ENCODE measurements around the gene RGS6. TPM values are rescaled to one million over a fixed set of nuclear protein-coding genes. Genes with fewer than 3 reads are reported as not detected.

Gene RGS6
- polyA plus RNA-seq, 3 donors, result not detected

GRCh38 chr14:72485695-72486094 is 553.5 kb downstream of the RGS6 start:
- intact Hi-C loops (cut with micrococcal nuclease), result no loop called here
- no peaks in the 10 kb centered on the region for H3K4me1 ChIP-seq (ENCODE audit: control insufficient read depth in 1 of 2, insufficient read depth in 2 of 2, low read length in 2 of 2)
- no peak overlapping the region for H3K4me3 ChIP-seq (replicated peaks in 1 of 3; ENCODE audit: low read depth in 2 of 3, low read length in 3 of 3)
- H3K9ac ChIP-seq (ENCODE audit: insufficient read depth, low read length, poor library complexity, severe bottlenecking), result no peak overlapping the region
- H4K20me1 ChIP-seq (ENCODE audit: insufficient read depth, low read length), result no peaks in the 10 kb centered on the region
- Mint-ChIP-seq H3K27ac (no peak overlapping the region), H3K4me3 (no peak overlapping the region), H3K4me1 (peaks cover 7% of the 10 kb centered on the region), H3K9me3 (peaks cover 11 to 25% (median 18%) of the 10 kb centered on the region in 7 donors), H3K36me3 (no peaks in the 10 kb centered on the region), H3K27me3 (ENCODE audit: low read depth in 3 of 3) (peaks cover 0 to 5% (median 0%) of the 10 kb centered on the region in 3 donors)
- peaks cover 12 to 26% of the 10 kb centered on the region in 2 donors for H3K9me3 ChIP-seq (replicated peaks in 1 of 2; ENCODE audit: control insufficient read depth in 1 of 2, insufficient read depth in 1 of 2, low read length in 2 of 2)
- WGBS (ENCODE audit: insufficient coverage), result no CpG with 5 or more reads among the region's 1 CpG
- H3K27me3 ChIP-seq (ENCODE audit: control insufficient read depth in 2 of 2, insufficient read depth in 2 of 2, low read length in 2 of 2), result no peaks in the 10 kb centered on the region
- no peaks in the 10 kb centered on the region for H3K79me2 ChIP-seq (ENCODE audit: insufficient read depth, low read length)
- H3K36me3 ChIP-seq (replicated peaks in 1 of 2; ENCODE audit: control insufficient read depth in 1 of 2, insufficient read depth in 2 of 2, low read length in 2 of 2), result no peaks in the 10 kb centered on the region
- TF ChIP-seq, protein P1, sequence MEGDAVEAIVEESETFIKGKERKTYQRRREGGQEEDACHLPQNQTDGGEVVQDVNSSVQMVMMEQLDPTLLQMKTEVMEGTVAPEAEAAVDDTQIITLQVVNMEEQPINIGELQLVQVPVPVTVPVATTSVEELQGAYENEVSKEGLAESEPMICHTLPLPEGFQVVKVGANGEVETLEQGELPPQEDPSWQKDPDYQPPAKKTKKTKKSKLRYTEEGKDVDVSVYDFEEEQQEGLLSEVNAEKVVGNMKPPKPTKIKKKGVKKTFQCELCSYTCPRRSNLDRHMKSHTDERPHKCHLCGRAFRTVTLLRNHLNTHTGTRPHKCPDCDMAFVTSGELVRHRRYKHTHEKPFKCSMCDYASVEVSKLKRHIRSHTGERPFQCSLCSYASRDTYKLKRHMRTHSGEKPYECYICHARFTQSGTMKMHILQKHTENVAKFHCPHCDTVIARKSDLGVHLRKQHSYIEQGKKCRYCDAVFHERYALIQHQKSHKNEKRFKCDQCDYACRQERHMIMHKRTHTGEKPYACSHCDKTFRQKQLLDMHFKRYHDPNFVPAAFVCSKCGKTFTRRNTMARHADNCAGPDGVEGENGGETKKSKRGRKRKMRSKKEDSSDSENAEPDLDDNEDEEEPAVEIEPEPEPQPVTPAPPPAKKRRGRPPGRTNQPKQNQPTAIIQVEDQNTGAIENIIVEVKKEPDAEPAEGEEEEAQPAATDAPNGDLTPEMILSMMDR (IDR thresholded peaks at IDR 0.05), result no peak
- no peak overlapping the region for H2AFZ ChIP-seq (ENCODE audit: insufficient read depth, low read depth, low read length, poor library complexity, severe bottlenecking)
- no peak overlapping the region for H3K4me2 ChIP-seq (replicated peaks; ENCODE audit: extremely low read depth, low read length, poor library complexity, severe bottlenecking)
- no peak overlapping the region for H3K27ac ChIP-seq (ENCODE audit: low read depth in 1 of 2, low read length in 2 of 2)
- no peak for DNase-seq

DNA sequence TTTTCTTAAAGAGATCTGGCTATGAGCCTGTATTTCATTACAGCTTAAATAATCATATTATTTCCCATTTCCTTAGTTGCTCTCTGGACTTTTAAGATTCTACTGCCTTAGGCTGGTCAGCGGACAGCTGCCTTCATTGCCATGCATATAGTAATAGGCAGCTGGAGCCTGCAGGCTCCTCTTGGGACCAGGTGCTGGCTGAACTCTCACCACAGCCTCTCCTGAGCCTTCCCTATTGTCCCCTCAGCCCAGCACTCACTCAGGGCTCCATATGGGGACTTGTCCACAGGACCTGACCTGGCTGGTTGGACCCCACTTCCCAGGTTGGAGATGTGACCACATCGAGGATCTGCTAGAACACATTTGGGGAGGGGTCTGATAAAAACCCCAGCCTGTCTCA is 556.3 kb downstream of the RGS6 start:
- 100% methylated on average over 1 of the region's 2 CpGs for WGBS (ENCODE audit: insufficient coverage)
- H3K27ac ChIP-seq (ENCODE audit: low read depth in 1 of 2, low read length in 2 of 2), result no peak overlapping the region

More for the DNA sequence above, 556.3 kb downstream of the RGS6 start:
- Histone ChIP-seq H3K4me1 (ENCODE audit: control insufficient read depth in 1 of 2, insufficient read depth in 2 of 2, low read length in 2 of 2) (no peaks in the 10 kb centered on the region), H3K4me2 (replicated peaks; ENCODE audit: extremely low read depth, low read length, poor library complexity, severe bottlenecking) (no peak overlapping the region), H3K9me3 (replicated peaks in 1 of 2; ENCODE audit: control insufficient read depth in 1 of 2, insufficient read depth in 1 of 2, low read length in 2 of 2) (peaks cover 12 to 25% of the 10 kb centered on the region in 2 donors), H3K4me3 (replicated peaks in 1 of 3; ENCODE audit: low read depth in 2 of 3, low read length in 3 of 3) (no peak overlapping the region), H3K9ac (ENCODE audit: insufficient read depth, low read length, poor library complexity, severe bottlenecking) (no peak overlapping the region), H3K36me3 (replicated peaks in 1 of 2; ENCODE audit: control insufficient read depth in 1 of 2, insufficient read depth in 2 of 2, low read length in 2 of 2) (no peaks in the 10 kb centered on the region), H3K27me3 (ENCODE audit: control insufficient read depth in 2 of 2, insufficient read depth in 2 of 2, low read length in 2 of 2) (no peaks in the 10 kb centered on the region), H4K20me1 (ENCODE audit: insufficient read depth, low read length) (no peaks in the 10 kb centered on the region), H3K79me2 (ENCODE audit: insufficient read depth, low read length) (no peaks in the 10 kb centered on the region), H2AFZ (ENCODE audit: insufficient read depth, low read depth, low read length, poor library complexity, severe bottlenecking) (no peak overlapping the region)
- no peak overlapping the region for H3K4me3 Mint-ChIP-seq
- H3K4me1 Mint-ChIP-seq, result no peaks in the 10 kb centered on the region
- H3K27me3 Mint-ChIP-seq (ENCODE audit: low read depth in 3 of 3), result peaks cover 0 to 5% (median 0%) of the 10 kb centered on the region in 3 donors
- peaks cover 11 to 25% (median 20%) of the 10 kb centered on the region in 7 donors for H3K9me3 Mint-ChIP-seq
- DNase-seq, result no peak
- H3K36me3 Mint-ChIP-seq, result no peaks in the 10 kb centered on the region
- no peak overlapping the region for H3K27ac Mint-ChIP-seq
- intact Hi-C loops (cut with micrococcal nuclease), result no loop called here
- TF ChIP-seq, protein P1 (IDR thresholded peaks at IDR 0.05), result no peak
